ENCODE measurements around the gene ITPKB.
A peak's percentile ranks its signal among the peaks of the same experiment; 100 is the strongest.

ITPKB gene

DNA sequence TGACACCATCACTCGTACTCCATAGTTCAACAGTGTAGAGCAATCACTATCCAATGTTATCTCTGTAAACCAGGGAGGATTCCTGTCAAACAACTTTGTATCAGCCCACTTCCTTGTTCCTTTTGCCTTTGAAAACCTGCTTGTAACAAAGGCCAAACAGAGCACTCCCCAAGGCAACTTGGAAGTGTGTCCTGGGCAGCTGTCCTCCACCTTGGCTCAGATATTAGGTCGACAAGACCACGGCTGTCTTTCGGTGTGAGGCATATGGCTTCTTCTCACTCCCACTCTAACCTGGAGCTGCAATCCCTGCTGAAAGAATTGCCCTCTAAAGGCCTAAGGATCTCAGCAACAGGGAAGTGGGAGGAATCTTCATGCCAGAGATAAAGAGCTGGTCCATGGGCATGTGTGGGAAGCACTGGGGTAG is 66.7 kb downstream of the ITPKB start:
- H4K20me1 ChIP-seq (ENCODE audit: insufficient read depth, low read length): no peaks in the 10 kb centered on the region
- no peak for TF ChIP-seq EZH2 (IDR thresholded peaks at IDR 0.05; ENCODE audit: borderline replicate concordance, low read length)
- TF ChIP-seq, protein P1, sequence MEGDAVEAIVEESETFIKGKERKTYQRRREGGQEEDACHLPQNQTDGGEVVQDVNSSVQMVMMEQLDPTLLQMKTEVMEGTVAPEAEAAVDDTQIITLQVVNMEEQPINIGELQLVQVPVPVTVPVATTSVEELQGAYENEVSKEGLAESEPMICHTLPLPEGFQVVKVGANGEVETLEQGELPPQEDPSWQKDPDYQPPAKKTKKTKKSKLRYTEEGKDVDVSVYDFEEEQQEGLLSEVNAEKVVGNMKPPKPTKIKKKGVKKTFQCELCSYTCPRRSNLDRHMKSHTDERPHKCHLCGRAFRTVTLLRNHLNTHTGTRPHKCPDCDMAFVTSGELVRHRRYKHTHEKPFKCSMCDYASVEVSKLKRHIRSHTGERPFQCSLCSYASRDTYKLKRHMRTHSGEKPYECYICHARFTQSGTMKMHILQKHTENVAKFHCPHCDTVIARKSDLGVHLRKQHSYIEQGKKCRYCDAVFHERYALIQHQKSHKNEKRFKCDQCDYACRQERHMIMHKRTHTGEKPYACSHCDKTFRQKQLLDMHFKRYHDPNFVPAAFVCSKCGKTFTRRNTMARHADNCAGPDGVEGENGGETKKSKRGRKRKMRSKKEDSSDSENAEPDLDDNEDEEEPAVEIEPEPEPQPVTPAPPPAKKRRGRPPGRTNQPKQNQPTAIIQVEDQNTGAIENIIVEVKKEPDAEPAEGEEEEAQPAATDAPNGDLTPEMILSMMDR (IDR thresholded peaks at IDR 0.05; ENCODE audit: low read length): no peak
- no peaks in the 10 kb centered on the region for H3K9me2 ChIP-seq (ENCODE audit: low read depth, low read length)
- H3K9me3 ChIP-seq (ENCODE audit: low read length): no peaks in the 10 kb centered on the region
- no peak overlapping the region for H3K9ac ChIP-seq (ENCODE audit: low read length)
- H3K4me1 ChIP-seq (ENCODE audit: insufficient read depth, low read length, severe bottlenecking): no peaks in the 10 kb centered on the region
- peak overlapping the region; percentile 16; the same call in 1 of the 2 replicates for H3K4me2 ChIP-seq (ENCODE audit: low read length)
- peak overlapping the region; percentile 100 for H3K27ac ChIP-seq (ENCODE audit: low read depth, low read length, poor library complexity, severe bottlenecking)
- peaks cover 25% of the 10 kb centered on the region for H3K79me2 ChIP-seq (ENCODE audit: insufficient read depth, low read length)
- no peak overlapping the region for H3K4me3 ChIP-seq (ENCODE audit: low read depth, low read length, poor library complexity, severe bottlenecking)
- no peaks in the 10 kb centered on the region for H3K27me3 ChIP-seq (ENCODE audit: insufficient read depth, low read length)
- peaks cover 34% of the 10 kb centered on the region for H3K36me3 ChIP-seq (ENCODE audit: insufficient read depth, low read length)
- H3F3A ChIP-seq (ENCODE audit: insufficient read depth, low read length): peaks cover 8% of the 10 kb centered on the region; the same call in 1 of the 2 replicates
- H2AFZ ChIP-seq (ENCODE audit: low read length): no peak overlapping the region

DNA sequence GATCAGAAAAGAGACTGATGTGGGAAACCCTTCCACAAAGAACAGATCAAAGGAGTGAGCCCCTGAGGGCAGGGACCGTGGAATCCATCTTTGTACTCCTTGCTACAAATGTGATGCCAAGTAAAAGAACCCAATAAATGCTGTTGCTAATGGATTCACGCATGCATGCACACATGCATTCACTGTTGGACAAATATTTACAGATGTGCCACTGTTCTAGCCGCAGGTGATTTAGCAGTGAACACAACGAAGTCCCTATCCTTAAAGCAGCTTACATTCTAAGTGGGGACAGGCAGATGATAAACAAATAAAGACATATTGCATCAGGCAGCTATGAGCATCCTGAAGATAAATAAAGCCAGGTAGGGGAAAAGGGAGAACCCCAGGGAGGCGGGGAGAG is 67.8 kb downstream of the ITPKB start:
- H3K27me3 ChIP-seq (ENCODE audit: insufficient read depth, low read length): no peaks in the 10 kb centered on the region
- no peak for TF ChIP-seq EZH2 (IDR thresholded peaks at IDR 0.05; ENCODE audit: borderline replicate concordance, low read length)
- TF ChIP-seq, protein P1 (IDR thresholded peaks at IDR 0.05; ENCODE audit: low read length): no peak
- H3K4me3 ChIP-seq (ENCODE audit: low read depth, low read length, poor library complexity, severe bottlenecking): peak overlapping the region; percentile 16
- H2AFZ ChIP-seq (ENCODE audit: low read length): no peak overlapping the region
- no peaks in the 10 kb centered on the region for H3K9me3 ChIP-seq (ENCODE audit: low read length)
- H3K4me1 ChIP-seq (ENCODE audit: insufficient read depth, low read length, severe bottlenecking): no peaks in the 10 kb centered on the region
- peak overlapping the region; percentile 43; the same call in 1 of the 2 replicates for H3K4me2 ChIP-seq (ENCODE audit: low read length)
- peaks cover 25% of the 10 kb centered on the region for H3K79me2 ChIP-seq (ENCODE audit: insufficient read depth, low read length)
- H3K9ac ChIP-seq (ENCODE audit: low read length): peak overlapping the region; percentile 5; the same call in 1 of the 2 replicates
- peaks cover 34% of the 10 kb centered on the region for H3K36me3 ChIP-seq (ENCODE audit: insufficient read depth, low read length)
- H3K9me2 ChIP-seq (ENCODE audit: low read depth, low read length): no peaks in the 10 kb centered on the region
- peak overlapping the region; percentile 100 for H3K27ac ChIP-seq (ENCODE audit: low read depth, low read length, poor library complexity, severe bottlenecking)
- no peaks in the 10 kb centered on the region for H4K20me1 ChIP-seq (ENCODE audit: insufficient read depth, low read length)
- peaks cover 8% of the 10 kb centered on the region; the same call in 1 of the 2 replicates for H3F3A ChIP-seq (ENCODE audit: insufficient read depth, low read length)

DNA sequence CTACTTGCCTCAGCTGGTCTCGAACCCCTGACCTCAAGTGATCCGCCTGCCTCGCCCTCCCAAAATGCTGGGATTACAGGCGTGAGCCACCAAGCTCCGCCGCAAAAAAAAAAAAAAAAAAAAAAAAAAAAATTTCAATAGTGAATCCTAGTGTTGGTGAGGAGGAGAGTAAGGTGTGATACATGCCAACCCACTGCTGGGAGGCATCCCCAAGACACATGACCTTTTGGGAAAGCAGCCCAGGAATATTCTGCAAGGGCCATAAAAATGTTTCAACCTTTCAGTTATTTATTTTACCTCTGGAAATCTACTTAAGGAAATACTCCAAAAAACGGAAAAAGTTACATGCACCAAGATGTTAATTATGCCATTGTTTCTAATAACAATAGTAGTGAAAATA is 69.0 kb downstream of the ITPKB start:
- H3K27me3 ChIP-seq (ENCODE audit: insufficient read depth, low read length): no peaks in the 10 kb centered on the region
- TF ChIP-seq, protein P1 (IDR thresholded peaks at IDR 0.05; ENCODE audit: low read length): no peak
- no peak for TF ChIP-seq EZH2 (IDR thresholded peaks at IDR 0.05; ENCODE audit: borderline replicate concordance, low read length)
- H3K79me2 ChIP-seq (ENCODE audit: insufficient read depth, low read length): peaks cover 25% of the 10 kb centered on the region

More for the DNA sequence above, 69.0 kb downstream of the ITPKB start:
- Histone ChIP-seq H3K4me2 (ENCODE audit: low read length) (peak overlapping the region; percentile 43; the same call in 1 of the 2 replicates), H3K36me3 (ENCODE audit: insufficient read depth, low read length) (peaks cover 34% of the 10 kb centered on the region), H3K27ac (ENCODE audit: low read depth, low read length, poor library complexity, severe bottlenecking) (peak overlapping the region; percentile 100), H3K4me3 (ENCODE audit: low read depth, low read length, poor library complexity, severe bottlenecking) (no peak overlapping the region), H3K9me3 (ENCODE audit: low read length) (no peaks in the 10 kb centered on the region), H3K9ac (ENCODE audit: low read length) (no peak overlapping the region), H3K9me2 (ENCODE audit: low read depth, low read length) (no peaks in the 10 kb centered on the region), H3F3A (ENCODE audit: insufficient read depth, low read length) (no peaks in the 10 kb centered on the region), H3K4me1 (ENCODE audit: insufficient read depth, low read length, severe bottlenecking) (no peaks in the 10 kb centered on the region), H4K20me1 (ENCODE audit: insufficient read depth, low read length) (no peaks in the 10 kb centered on the region), H2AFZ (ENCODE audit: low read length) (no peak overlapping the region)
